Measurements from ENCODE around the gene GRID2. TPM values are rescaled to one million over a fixed set of nuclear protein-coding genes. Genes with fewer than 3 reads are reported as not detected.

GRID2 gene
- total and polyA plus RNA-seq, 2 of the 4 experiments (the other 2 are of a cell fraction) = under 0.01 TPM; not detected in 1

GRCh38 chr4:92265021-92265420, 38.7 kb upstream of the GRID2 start:
- H2BK120ac ChIP-seq (ENCODE audit: low read depth, low read length) = no peak overlapping the region
- H3K56ac ChIP-seq (ENCODE audit: extremely low read depth, insufficient read depth, low read length) = no peak overlapping the region
- no peak overlapping the region for H4K5ac ChIP-seq (ENCODE audit: low read depth, low read length)
- no peak overlapping the region for H2BK5ac ChIP-seq (ENCODE audit: low read depth, low read length, poor library complexity, severe bottlenecking)
- no peak for TF ChIP-seq MAFK (IDR thresholded peaks at IDR 0.05; ENCODE audit: low read depth, low read length)
- no peak for TF ChIP-seq USF2 (IDR thresholded peaks at IDR 0.05; ENCODE audit: low read depth, low read length)
- TF ChIP-seq RAD21 (IDR thresholded peaks at IDR 0.05; ENCODE audit: low read length) = no peak
- TF ChIP-seq CTCF (conservative IDR thresholded peaks at IDR 0.05; ENCODE audit: low read depth, low read length) = no peak
- no peak for TF ChIP-seq FOS (IDR thresholded peaks at IDR 0.05; ENCODE audit: low read depth, low read length)
- TF ChIP-seq SMC3 (IDR thresholded peaks at IDR 0.05; ENCODE audit: low read depth, low read length) = no peak
- TF ChIP-seq CEBPB (IDR thresholded peaks at IDR 0.05; ENCODE audit: low read depth, low read length) = no peak
- no peak for TF ChIP-seq RCOR1 (IDR thresholded peaks at IDR 0.05; ENCODE audit: insufficient replicate concordance, low read length)
- no peaks in the 10 kb centered on the region for H3K9me1 ChIP-seq (ENCODE audit: insufficient read depth, low read length)
- no peak overlapping the region for H4K91ac ChIP-seq (ENCODE audit: insufficient read depth, low read depth, low read length)
- no peaks in the 10 kb centered on the region for H3K36me3 ChIP-seq (ENCODE audit: control insufficient read depth, insufficient read depth, low read length)
- intact Hi-C loops (cut with micrococcal nuclease) = no loop called here
- no peaks in the 10 kb centered on the region for H3K27me3 ChIP-seq (ENCODE audit: control insufficient read depth, insufficient read depth, low read length)
- no CpG with 5 or more reads among the region's 1 CpG for whole genome bisulfite sequencing, 2 experiments (ENCODE audit: extremely low coverage in 2 of 2, insufficient read length in 1 of 2)
- no peak overlapping the region for H3K4me3 ChIP-seq (ENCODE audit: insufficient read depth, low read depth, low read length)
- H2AK9ac ChIP-seq (replicated peaks; ENCODE audit: low read depth, low read length, poor library complexity) = no peak overlapping the region
- no peak overlapping the region for H3K9ac ChIP-seq (ENCODE audit: low read depth, low read length)
- H2BK15ac ChIP-seq (ENCODE audit: low read depth, low read length) = no peak overlapping the region
- H3K18ac ChIP-seq (ENCODE audit: low read depth, low read length) = no peak overlapping the region
- H2AK5ac ChIP-seq (ENCODE audit: low read depth, low read length) = no peak overlapping the region
- BruUV-seq (replicated peaks) = no TSS peak
- ATAC-seq (ENCODE audit: low read depth) (no peak), DNase-seq (no peak)
- H3K4me1 ChIP-seq (ENCODE audit: control insufficient read depth, insufficient read depth, low read length) = no peaks in the 10 kb centered on the region
- H3K14ac ChIP-seq (replicated peaks; ENCODE audit: low read depth, low read length) = no peak overlapping the region
- POLR2A ChIA-PET (ENCODE audit: unreplicated experiment) = no interaction called here
- no peak overlapping the region for H2BK20ac ChIP-seq (ENCODE audit: low read depth, low read length)
- no peaks in the 10 kb centered on the region for H3K79me1 ChIP-seq (ENCODE audit: low read depth in 1 of 2, low read length in 2 of 2)
- H3K4ac ChIP-seq (ENCODE audit: low read depth, low read length) = no peak overlapping the region
- H3K27ac ChIP-seq (ENCODE audit: insufficient read depth, low read length) = no peak overlapping the region
- H4K8ac ChIP-seq (ENCODE audit: low read depth in 2 of 2, low read length in 2 of 2) = no peak overlapping the region
- in situ Hi-C loops (cut with MboI; ENCODE audit: low sequenced_read_pairs) = no loop called here
- H4K20me1 ChIP-seq (ENCODE audit: insufficient read depth, low read length) = no peaks in the 10 kb centered on the region
- dilution Hi-C loops (cut with HindIII; ENCODE audit: low sequenced_read_pairs, unreplicated experiment) = no loop called here
- CTCF ChIA-PET = no interaction called here
- H2AFZ ChIP-seq (replicated peaks; ENCODE audit: low read length, poor library complexity) = no peak overlapping the region
- H3K9me3 ChIP-seq (ENCODE audit: control insufficient read depth, insufficient read depth, low read length) = no peaks in the 10 kb centered on the region
- no peak overlapping the region for H3K23ac ChIP-seq (ENCODE audit: low read depth, low read length)
- H3K4me2 ChIP-seq (ENCODE audit: low read depth, low read length) = no peak overlapping the region
